ENCODE results near the gene CPNE4. TPM values are rescaled to one million over a fixed set of nuclear protein-coding genes. Genes with fewer than 3 reads are reported as not detected.
A peak's percentile ranks its signal among the peaks of the same experiment; 100 is the strongest.

Gene CPNE4
- total RNA-seq, 1 experiment from 2014 or later, result 0.48 TPM

GRCh38 chr3:131602011-131602779 lies 432.6 kb downstream of the CPNE4 start:
- DNase-seq (ENCODE audit: low read depth), result peak; percentile 8

- no peak for DNase-seq (ENCODE audit: low read depth)
Measured at GRCh38 chr3:131597816-131598215, 437.0 kb downstream of the CPNE4 start.

GRCh38 chr3:131596884-131597283 lies 437.9 kb downstream of the CPNE4 start:
- no peak for DNase-seq (ENCODE audit: low read depth)

GRCh38 chr3:131591394-131592014 lies 443.3 kb downstream of the CPNE4 start:
- peak; percentile 62 for DNase-seq (ENCODE audit: low read depth)

GRCh38 chr3:131586277-131586676 lies 448.5 kb downstream of the CPNE4 start:
- DNase-seq (ENCODE audit: low read depth), result no peak

- DNase-seq (ENCODE audit: low read depth), result peak; percentile 18
Measured at GRCh38 chr3:131582438-131582837, 452.4 kb downstream of the CPNE4 start.

GRCh38 chr3:131568460-131568859 lies 466.4 kb downstream of the CPNE4 start:
- no peak for DNase-seq (ENCODE audit: low read depth)

GRCh38 chr3:131564812-131565211 lies 470.0 kb downstream of the CPNE4 start:
- no peak for DNase-seq (ENCODE audit: low read depth)

- DNase-seq (ENCODE audit: low read depth), result no peak
Measured at GRCh38 chr3:131561511-131561910, 473.3 kb downstream of the CPNE4 start.

- DNase-seq (ENCODE audit: low read depth), result no peak
Measured at GRCh38 chr3:131560795-131561194, 474.0 kb downstream of the CPNE4 start.

GRCh38 chr3:131555456-131555855 lies 479.4 kb downstream of the CPNE4 start:
- DNase-seq (ENCODE audit: low read depth), result no peak

GRCh38 chr3:131553495-131554247 lies 481.1 kb downstream of the CPNE4 start:
- DNase-seq (ENCODE audit: low read depth), result no peak

- no peak for DNase-seq (ENCODE audit: low read depth)
Measured at GRCh38 chr3:131551761-131552160, 483.1 kb downstream of the CPNE4 start.

- DNase-seq (ENCODE audit: low read depth), result peak; percentile 28
Measured at GRCh38 chr3:131550562-131551465, 484.0 kb downstream of the CPNE4 start.

- DNase-seq (ENCODE audit: low read depth), result peak; percentile 16
Measured at GRCh38 chr3:131549340-131549739, 485.5 kb downstream of the CPNE4 start.

- no peak for DNase-seq (ENCODE audit: low read depth)
Measured at GRCh38 chr3:131547585-131547984, 487.2 kb downstream of the CPNE4 start.

- no peak for DNase-seq (ENCODE audit: low read depth)
Measured at GRCh38 chr3:131546441-131546840, 488.4 kb downstream of the CPNE4 start.

GRCh38 chr3:131544557-131544956 lies 490.3 kb downstream of the CPNE4 start:
- DNase-seq (ENCODE audit: low read depth), result no peak

- peak; percentile 94 for DNase-seq (ENCODE audit: low read depth)
Measured at GRCh38 chr3:131543714-131544113, 491.1 kb downstream of the CPNE4 start.

- DNase-seq (ENCODE audit: low read depth), result no peak
Measured at GRCh38 chr3:131541288-131541687, 493.5 kb downstream of the CPNE4 start.

- peak; percentile 24 for DNase-seq (ENCODE audit: low read depth)
Measured at GRCh38 chr3:131540821-131541220, 494.0 kb downstream of the CPNE4 start.

- no peak for DNase-seq (ENCODE audit: low read depth)
Measured at GRCh38 chr3:131540143-131540542, 494.7 kb downstream of the CPNE4 start.

Measured in RPMI7951 (cell line).